ENCODE measurements around the gene C1orf141. TPM values are rescaled to one million over a fixed set of nuclear protein-coding genes. Genes with fewer than 3 reads are reported as not detected.

C1orf141 gene
- total and polyA plus RNA-seq, 2 donors (not counting 3 experiments of a cell fraction or from before 2014, with no cell fraction given) = not detected

DNA sequence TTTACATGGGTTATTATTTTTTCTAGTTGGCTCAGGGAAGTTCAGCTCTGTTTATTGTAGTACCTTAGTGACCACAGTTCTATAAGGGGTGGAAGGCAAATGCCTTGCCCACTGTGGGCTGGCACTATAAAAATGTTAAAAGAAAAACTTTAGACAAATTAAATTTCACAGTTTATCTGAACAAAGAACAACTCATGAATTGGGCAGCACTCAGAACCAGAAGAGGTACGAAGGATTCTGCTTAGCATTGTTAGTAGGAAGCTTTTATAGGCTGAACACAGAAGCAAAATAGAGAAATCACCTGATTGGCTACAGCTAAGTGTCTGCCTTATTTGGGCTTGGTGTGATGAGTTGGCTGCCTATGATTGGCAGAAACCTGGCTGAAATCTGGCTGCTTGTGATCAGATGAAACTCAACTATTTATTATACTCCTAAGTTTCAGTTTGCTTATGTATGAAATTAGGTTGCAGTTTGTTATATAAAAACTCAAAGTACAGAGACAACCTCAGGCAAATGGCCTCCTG is 45.0 kb downstream of the C1orf141 start:
- no peak for TF ChIP-seq JUN (IDR thresholded peaks at IDR 0.05; ENCODE audit: borderline replicate concordance, insufficient read depth, insufficient read length, low read depth)
- H3K36me3 ChIP-seq (ENCODE audit: control insufficient read depth in 2 of 2, extremely low read depth in 1 of 2, insufficient read depth in 2 of 2, low read length in 2 of 2) = no peaks in the 10 kb centered on the region
- FAIRE-seq = no peak
- no TSS peak for BruUV-seq (replicated peaks)
- H3K9me3 ChIP-seq (replicated peaks; ENCODE audit: control insufficient read depth, insufficient read depth, low read length) = no peaks in the 10 kb centered on the region
- no peak overlapping the region for H3K27ac ChIP-seq (ENCODE audit: insufficient read depth, low read depth, low read length)
- ChIA-PET CTCF (no interaction called here), POLR2A (no interaction called here)
- H3K27me3 ChIP-seq (ENCODE audit: control insufficient read depth in 2 of 2, insufficient read depth in 2 of 2, low read length in 2 of 2) = peaks cover 3 to 5% of the 10 kb centered on the region in 2 experiments
- H4K20me1 ChIP-seq (replicated peaks; ENCODE audit: control insufficient read depth, extremely low read depth, insufficient read depth, low read length) = no peaks in the 10 kb centered on the region
- H3K4me2 ChIP-seq (ENCODE audit: insufficient read depth, low read length) = no peak overlapping the region
- intact Hi-C loops (cut with micrococcal nuclease) (no loop called here), dilution Hi-C loops (cut with MboI; ENCODE audit: extremely low pct_ligation_motif_present, low sequenced_read_pairs) (no loop called here)
- H3K4me3 ChIP-seq (replicated peaks in 1 of 3; ENCODE audit: insufficient read depth in 1 of 3, low read depth in 1 of 3, low read length in 3 of 3) = no peak overlapping the region
- no peak overlapping the region for H3K9ac ChIP-seq (replicated peaks; ENCODE audit: extremely low read depth, insufficient read depth, low read length)
- no peak overlapping the region for H2AFZ ChIP-seq (ENCODE audit: low read depth, low read length)
- no peaks in the 10 kb centered on the region for H3K4me1 ChIP-seq (ENCODE audit: control insufficient read depth, extremely low read depth, insufficient read depth, low read length)
- H3K79me2 ChIP-seq (ENCODE audit: control insufficient read depth, insufficient read depth, low read length) = no peaks in the 10 kb centered on the region
- no peaks in the 10 kb centered on the region for H3K9me1 ChIP-seq (replicated peaks; ENCODE audit: control insufficient read depth, extremely low read depth, insufficient read depth, low read length)
- DNase-seq (ENCODE audit: low read depth, low spot score) = no peak

DNA sequence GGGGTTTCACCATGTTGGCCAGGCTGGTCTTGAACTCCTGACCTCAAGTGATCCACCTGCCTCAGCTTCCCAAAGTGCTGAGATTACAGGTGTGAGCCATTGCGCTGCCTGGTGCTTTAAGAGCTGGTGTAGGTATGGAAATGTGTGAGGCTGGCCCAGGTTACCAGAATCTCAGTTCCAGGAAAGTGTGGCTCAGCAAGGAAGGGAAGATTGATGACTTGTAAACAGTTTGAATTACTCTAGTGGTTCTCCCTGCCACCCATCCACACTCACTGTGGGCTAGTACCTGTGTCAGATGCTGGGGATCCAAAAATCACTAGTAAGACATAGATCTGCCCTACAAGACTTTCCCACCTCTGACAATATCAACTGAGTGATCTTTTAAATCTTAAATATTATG is 46.3 kb downstream of the C1orf141 start:
- intact Hi-C loops (cut with micrococcal nuclease) (no loop called here), dilution Hi-C loops (cut with MboI; ENCODE audit: extremely low pct_ligation_motif_present, low sequenced_read_pairs) (no loop called here)
- Histone ChIP-seq H4K20me1 (replicated peaks; ENCODE audit: control insufficient read depth, extremely low read depth, insufficient read depth, low read length) (no peaks in the 10 kb centered on the region), H3K9ac (replicated peaks; ENCODE audit: extremely low read depth, insufficient read depth, low read length) (no peak overlapping the region), H3K4me1 (ENCODE audit: control insufficient read depth, extremely low read depth, insufficient read depth, low read length) (no peaks in the 10 kb centered on the region), H3K36me3 (ENCODE audit: control insufficient read depth in 2 of 2, extremely low read depth in 1 of 2, insufficient read depth in 2 of 2, low read length in 2 of 2) (no peaks in the 10 kb centered on the region), H3K27ac (ENCODE audit: insufficient read depth, low read depth, low read length) (no peak overlapping the region), H3K79me2 (ENCODE audit: control insufficient read depth, insufficient read depth, low read length) (no peaks in the 10 kb centered on the region), H3K27me3 (ENCODE audit: control insufficient read depth in 2 of 2, insufficient read depth in 2 of 2, low read length in 2 of 2) (peaks cover 0 to 5% of the 10 kb centered on the region in 2 experiments), H3K9me3 (replicated peaks; ENCODE audit: control insufficient read depth, insufficient read depth, low read length) (no peaks in the 10 kb centered on the region), H2AFZ (ENCODE audit: low read depth, low read length) (no peak overlapping the region), H3K9me1 (replicated peaks; ENCODE audit: control insufficient read depth, extremely low read depth, insufficient read depth, low read length) (no peaks in the 10 kb centered on the region), H3K4me3 (replicated peaks in 1 of 3; ENCODE audit: insufficient read depth in 1 of 3, low read depth in 1 of 3, low read length in 3 of 3) (no peak overlapping the region), H3K4me2 (ENCODE audit: insufficient read depth, low read length) (no peak overlapping the region)
- FAIRE-seq = no peak
- DNase-seq (ENCODE audit: low read depth, low spot score) = no peak
- no TSS peak for BruUV-seq (replicated peaks)
- CTCF ChIA-PET = no interaction called here
- TF ChIP-seq POLR2AphosphoS5 (IDR thresholded peaks at IDR 0.05; ENCODE audit: insufficient read depth, low read depth, low read length) (no peak), EZH2 (IDR thresholded peaks at IDR 0.05; ENCODE audit: borderline replicate concordance, low read depth, low read length, severe bottlenecking) (no peak), MYC (IDR thresholded peaks at IDR 0.05; ENCODE audit: low read depth, low read length) (no peak), GATA2 (IDR thresholded peaks at IDR 0.05; ENCODE audit: insufficient read depth, insufficient read length, low read depth, low read length) (no peak), JUN (IDR thresholded peaks at IDR 0.05; ENCODE audit: borderline replicate concordance, insufficient read depth, insufficient read length, low read depth) (no peak), FOS (IDR thresholded peaks at IDR 0.05; ENCODE audit: borderline replicate concordance, insufficient read depth, low read length) (no peak), POLR2A (IDR thresholded peaks at IDR 0.05; ENCODE audit: low read depth, low read length) (no peak)
- TF ChIP-seq, protein P1, sequence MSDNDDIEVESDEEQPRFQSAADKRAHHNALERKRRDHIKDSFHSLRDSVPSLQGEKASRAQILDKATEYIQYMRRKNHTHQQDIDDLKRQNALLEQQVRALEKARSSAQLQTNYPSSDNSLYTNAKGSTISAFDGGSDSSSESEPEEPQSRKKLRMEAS (IDR thresholded peaks at IDR 0.05; ENCODE audit: insufficient read depth, insufficient read length) = no peak
- TF ChIP-seq, protein P2, sequence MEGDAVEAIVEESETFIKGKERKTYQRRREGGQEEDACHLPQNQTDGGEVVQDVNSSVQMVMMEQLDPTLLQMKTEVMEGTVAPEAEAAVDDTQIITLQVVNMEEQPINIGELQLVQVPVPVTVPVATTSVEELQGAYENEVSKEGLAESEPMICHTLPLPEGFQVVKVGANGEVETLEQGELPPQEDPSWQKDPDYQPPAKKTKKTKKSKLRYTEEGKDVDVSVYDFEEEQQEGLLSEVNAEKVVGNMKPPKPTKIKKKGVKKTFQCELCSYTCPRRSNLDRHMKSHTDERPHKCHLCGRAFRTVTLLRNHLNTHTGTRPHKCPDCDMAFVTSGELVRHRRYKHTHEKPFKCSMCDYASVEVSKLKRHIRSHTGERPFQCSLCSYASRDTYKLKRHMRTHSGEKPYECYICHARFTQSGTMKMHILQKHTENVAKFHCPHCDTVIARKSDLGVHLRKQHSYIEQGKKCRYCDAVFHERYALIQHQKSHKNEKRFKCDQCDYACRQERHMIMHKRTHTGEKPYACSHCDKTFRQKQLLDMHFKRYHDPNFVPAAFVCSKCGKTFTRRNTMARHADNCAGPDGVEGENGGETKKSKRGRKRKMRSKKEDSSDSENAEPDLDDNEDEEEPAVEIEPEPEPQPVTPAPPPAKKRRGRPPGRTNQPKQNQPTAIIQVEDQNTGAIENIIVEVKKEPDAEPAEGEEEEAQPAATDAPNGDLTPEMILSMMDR (IDR thresholded peaks at IDR 0.05; ENCODE audit: extremely low read depth in 1 of 2, insufficient read depth in 1 of 2, low read depth in 1 of 2, low read length in 2 of 2) = no peak
- POLR2A ChIA-PET = no interaction called here

Measured in endothelial cell of umbilical vein (primary cell).